Measurements from ENCODE around the gene SLC25A46. TPM values are rescaled to one million over a fixed set of nuclear protein-coding genes. Genes with fewer than 3 reads are reported as not detected.
"Not testable (repeated sequence)": the region's sequence is repeated elsewhere in the genome, so short reads cannot be mapped to it uniquely, and the experiment has no call there.

Gene SLC25A46
- total RNA-seq, 1 donor from 2014 or later: 32.8 TPM

- no peak overlapping the region for H3K4me3 ChIP-seq (ENCODE audit: low read depth, low read length)
- DNase-seq (ENCODE audit: low read depth): no peak
- TF ChIP-seq CTCF (conservative IDR thresholded peaks at IDR 0.05; ENCODE audit: low read depth, low read length): no peak
Observed at GRCh38 chr5:110716247-110717245, 22.3 kb upstream of the SLC25A46 start.

GRCh38 chr5:110718311-110718710 lies 20.5 kb upstream of the SLC25A46 start:
- TF ChIP-seq CTCF (conservative IDR thresholded peaks at IDR 0.05; ENCODE audit: low read depth, low read length): no peak
- DNase-seq (ENCODE audit: low read depth): no peak

GRCh38 chr5:110726249-110727024 lies 12.4 kb upstream of the SLC25A46 start, which contains the start of gene TMEM232:
TSS of gene TMEM232 (minus strand) at chr5:110726671. CDS start at chr5:110667352, 59,319 bp downstream.
- peak within 1 kb of the TSS; percentile 70 for H3K4me3 ChIP-seq (ENCODE audit: low read depth, low read length)
- TF ChIP-seq CTCF (conservative IDR thresholded peaks at IDR 0.05; ENCODE audit: low read depth, low read length): no peak
- peak; percentile 61 for DNase-seq (ENCODE audit: low read depth)

More at GRCh38 chr5:110718311-110718710, 20.5 kb upstream of the SLC25A46 start:
- H3K4me3 ChIP-seq (ENCODE audit: low read depth, low read length): no peak overlapping the region

- peak overlapping the region; percentile 70 for H3K4me3 ChIP-seq (ENCODE audit: low read depth, low read length)
- TF ChIP-seq CTCF (conservative IDR thresholded peaks at IDR 0.05; ENCODE audit: low read depth, low read length): peak; percentile 27
- DNase-seq (ENCODE audit: low read depth): no peak
Observed at GRCh38 chr5:110727025-110727314, 11.8 kb upstream of the SLC25A46 start.

- H3K4me3 ChIP-seq (ENCODE audit: low read depth, low read length); DNase-seq (ENCODE audit: low read depth): not testable (repeated sequence)
Observed at GRCh38 chr5:110731499-110731898, 7.3 kb upstream of the SLC25A46 start.

GRCh38 chr5:110734101-110734500 lies 4.7 kb upstream of the SLC25A46 start:
- no peak overlapping the region for H3K4me3 ChIP-seq (ENCODE audit: low read depth, low read length)
- no peak for DNase-seq (ENCODE audit: low read depth)
- TF ChIP-seq CTCF (conservative IDR thresholded peaks at IDR 0.05; ENCODE audit: low read depth, low read length): no peak

- H3K4me3 ChIP-seq (ENCODE audit: low read depth, low read length): no peak overlapping the region
- no peak for TF ChIP-seq CTCF (conservative IDR thresholded peaks at IDR 0.05; ENCODE audit: low read depth, low read length)
- DNase-seq (ENCODE audit: low read depth): no peak
Observed at GRCh38 chr5:110735556-110735955, 3.3 kb upstream of the SLC25A46 start.
